ENCODE data around the gene HSCB.

- TF ChIP-seq CTCF (IDR thresholded peaks at IDR 0.05; ENCODE audit: poor library complexity, severe bottlenecking) (peak; percentile 23), POLR2AphosphoS5 (IDR thresholded peaks at IDR 0.05) (peak; percentile 87), EP300 (conservative IDR thresholded peaks at IDR 0.05; ENCODE audit: poor library complexity, severe bottlenecking) (peak; percentile 2), REST (IDR thresholded peaks at IDR 0.05; ENCODE audit: borderline replicate concordance) (no peak), EZH2 (IDR thresholded peaks at IDR 0.05; ENCODE audit: borderline replicate concordance, insufficient read depth, low read length, poor library complexity, severe bottlenecking) (no peak), RAD21 (conservative IDR thresholded peaks at IDR 0.05) (no peak), SMC3 (conservative IDR thresholded peaks at IDR 0.05; ENCODE audit: poor library complexity) (no peak), TAF1 (IDR thresholded peaks at IDR 0.05; ENCODE audit: low read depth) (peak; percentile 81), MXI1 (conservative IDR thresholded peaks at IDR 0.05; ENCODE audit: poor library complexity, severe bottlenecking) (peak; percentile 92)
These were observed 58.6 kb downstream of the HSCB start, which contains the start of gene XBP1 for GRCh38 chr22:28800308-28801041.

All from neural cell (in vitro differentiated cells).